Measurements from ENCODE around the gene CTAG2.
"Not testable (repeated sequence)": the region's sequence is repeated elsewhere in the genome, so short reads cannot be mapped to it uniquely, and the experiment has no call there.

Gene CTAG2

DNA sequence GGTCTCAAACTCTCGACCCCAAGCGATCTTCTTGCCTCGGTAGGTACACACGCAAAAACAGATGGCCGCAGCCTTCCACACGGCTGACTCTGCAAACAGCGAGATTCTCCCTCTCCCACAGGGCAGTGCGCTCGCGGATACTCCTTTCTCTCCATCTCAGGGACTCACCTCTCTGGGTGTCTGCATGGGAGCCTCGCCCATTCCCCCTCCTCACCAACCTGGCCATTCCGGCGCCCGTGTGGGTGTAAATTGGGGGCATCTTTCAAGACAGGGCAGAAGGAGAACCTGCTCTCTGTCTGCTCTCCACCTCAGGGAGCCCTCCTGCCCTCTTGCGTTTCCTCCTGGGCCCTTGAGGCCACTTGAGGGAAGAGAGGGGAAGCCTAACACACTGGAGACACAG lies 4.4 kb downstream of the CTAG2 start:
- DNase-seq (ENCODE audit: low read depth) = no peak

DNA sequence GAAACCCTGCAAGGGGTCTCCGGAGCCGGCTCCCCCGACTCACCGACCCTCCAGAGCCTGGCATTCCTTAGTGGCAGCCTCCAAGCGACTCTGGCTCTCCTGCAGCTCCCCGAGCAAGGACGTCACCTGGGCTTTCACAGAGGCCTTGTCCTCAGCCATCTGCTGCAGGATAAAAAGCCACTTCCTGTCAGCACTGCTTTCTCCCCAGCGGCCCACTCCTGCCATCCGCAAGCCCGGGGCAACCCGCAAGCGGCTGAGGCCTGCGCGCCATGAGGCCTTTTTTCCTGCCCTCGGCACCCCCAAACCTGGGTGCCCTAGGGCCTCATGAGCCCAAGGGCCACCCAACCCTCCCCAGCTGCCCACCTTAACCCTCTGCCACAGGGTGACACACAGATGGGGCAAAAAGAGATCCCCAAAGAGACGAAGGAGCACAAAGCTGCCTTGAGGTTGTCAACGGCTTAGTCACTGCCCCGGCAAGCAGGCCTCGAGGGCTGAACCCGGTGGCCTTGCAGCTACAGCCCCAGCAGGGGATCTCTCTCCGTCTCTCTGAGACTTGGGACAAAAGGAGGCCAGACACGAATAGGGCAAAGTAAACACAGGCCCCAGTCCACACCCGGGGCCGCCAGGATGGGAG lies 7.5 kb downstream of the CTAG2 start:
- not testable (repeated sequence) for DNase-seq (ENCODE audit: low read depth)

- DNase-seq (ENCODE audit: low read depth) = not testable (repeated sequence)
Observed at GRCh38 chrX:154643708-154644107, 9.7 kb downstream of the CTAG2 start.

DNA sequence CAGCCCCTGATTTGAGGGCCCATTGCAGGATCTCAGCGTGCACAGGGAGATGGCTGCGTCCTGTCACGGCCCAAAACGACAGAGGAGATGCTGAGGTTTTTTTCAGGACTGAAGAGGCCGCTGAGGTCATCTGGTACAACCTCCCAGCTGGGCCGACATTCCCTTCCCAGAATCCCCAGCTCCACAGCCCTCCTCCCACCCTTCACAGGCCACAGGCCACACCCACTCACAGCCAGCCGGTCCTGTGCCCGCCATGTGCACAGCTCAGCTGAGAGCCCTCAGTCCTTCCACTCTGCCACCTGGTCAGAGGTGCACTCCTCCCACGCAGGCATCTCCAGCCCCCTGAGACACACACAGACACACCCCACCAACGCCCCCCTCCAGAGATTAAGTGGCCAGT lies 11.6 kb downstream of the CTAG2 start:
- not testable (repeated sequence) for DNase-seq (ENCODE audit: low read depth)

- DNase-seq (ENCODE audit: low read depth) = not testable (repeated sequence)
Observed at GRCh38 chrX:154633661-154634060, 19.7 kb downstream of the CTAG2 start.

GRCh38 chrX:154630949-154631348 lies 22.4 kb downstream of the CTAG2 start:
- not testable (repeated sequence) for DNase-seq (ENCODE audit: low read depth)

DNA sequence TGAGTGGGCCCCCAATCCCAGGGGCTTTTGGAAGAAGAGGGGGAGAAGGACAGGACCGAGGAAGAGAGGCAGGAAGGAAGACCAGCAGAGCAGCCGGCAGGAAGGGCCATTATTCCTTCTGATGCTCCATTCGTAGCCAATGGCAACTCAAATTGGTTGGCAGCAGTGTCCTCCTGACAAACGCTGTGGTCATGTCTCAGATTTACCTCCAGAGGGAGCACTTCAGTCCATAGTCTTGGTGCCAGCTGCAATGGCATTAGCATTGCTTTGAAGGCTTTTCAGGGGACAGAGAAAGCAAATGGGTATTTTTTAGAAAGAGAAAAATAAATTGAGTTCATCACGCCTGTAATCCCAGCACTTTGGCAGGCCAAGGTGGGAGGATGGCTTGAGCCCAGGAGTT lies 24.4 kb downstream of the CTAG2 start:
- not testable (repeated sequence) for DNase-seq (ENCODE audit: low read depth)

GRCh38 chrX:154620767-154621414 lies 32.5 kb downstream of the CTAG2 start:
- DNase-seq (ENCODE audit: low read depth) = not testable (repeated sequence)

- not testable (repeated sequence) for DNase-seq (ENCODE audit: low read depth)
Observed at GRCh38 chrX:154619182-154619581, 34.2 kb downstream of the CTAG2 start, which contains the start of gene CTAG1B. CTAG1B (minus strand) TSS chrX:154619282; CDS start chrX:154619218, 64 bp downstream.

DNA sequence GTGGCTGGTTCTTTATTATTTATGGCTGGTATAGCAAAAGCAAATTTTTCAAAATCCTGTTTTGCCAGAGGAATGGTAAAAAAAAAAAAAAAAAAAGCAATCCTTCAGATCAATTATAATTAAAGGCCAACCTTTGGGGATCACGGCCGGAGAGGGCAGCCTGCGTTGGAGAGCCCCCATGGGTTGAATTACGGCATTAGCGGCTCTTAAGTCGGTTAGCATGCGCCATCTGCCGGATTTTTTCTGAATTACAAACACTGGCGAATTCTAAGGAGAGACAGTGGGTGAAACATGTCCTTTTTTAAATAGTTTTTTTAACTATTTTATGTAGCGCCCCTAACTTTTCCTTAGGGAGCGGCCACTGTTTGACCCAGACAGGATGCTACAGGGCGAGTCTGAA lies 39.8 kb downstream of the CTAG2 start:
- not testable (repeated sequence) for DNase-seq (ENCODE audit: low read depth)

DNA sequence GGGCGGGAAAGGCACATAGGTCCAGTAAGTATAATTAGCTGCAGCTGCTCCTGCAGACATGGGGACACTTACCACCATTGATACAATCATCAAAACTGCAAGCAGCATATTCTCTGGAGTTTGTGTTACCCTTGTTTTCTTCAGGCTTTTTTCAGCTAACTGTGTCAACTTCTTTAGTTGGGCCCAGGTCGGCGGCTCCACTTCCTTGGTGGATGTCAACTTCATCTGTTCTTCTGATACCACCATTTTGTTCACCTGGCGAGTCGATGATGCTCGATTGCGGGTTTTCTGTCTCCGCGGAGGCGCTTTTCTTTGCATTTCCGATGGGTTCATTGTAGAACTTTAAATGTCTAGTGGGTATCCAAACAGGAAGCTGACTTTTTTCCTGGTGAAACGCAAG lies 42.2 kb downstream of the CTAG2 start:
- not testable (repeated sequence) for DNase-seq (ENCODE audit: low read depth)

DNA sequence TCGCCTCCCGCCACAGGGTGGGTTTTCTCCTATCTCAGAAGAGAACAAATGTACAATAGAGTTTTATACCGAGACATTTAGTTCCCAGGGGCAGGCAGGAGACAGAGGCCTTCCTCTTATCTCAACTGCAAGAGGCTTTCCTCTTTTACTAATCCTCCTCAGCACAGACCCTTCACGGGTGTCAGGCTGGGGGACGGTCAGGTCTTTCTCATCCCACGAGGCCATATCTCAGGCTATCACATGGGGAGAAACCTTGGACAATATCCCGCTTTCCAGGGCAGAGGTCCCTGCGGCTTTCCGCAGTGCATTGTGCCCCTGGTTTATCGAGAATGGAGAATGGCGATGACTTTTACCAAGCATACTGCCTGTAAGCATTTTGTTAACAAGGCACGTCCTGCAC lies 44.6 kb downstream of the CTAG2 start:
- not testable (repeated sequence) for DNase-seq (ENCODE audit: low read depth)

DNA sequence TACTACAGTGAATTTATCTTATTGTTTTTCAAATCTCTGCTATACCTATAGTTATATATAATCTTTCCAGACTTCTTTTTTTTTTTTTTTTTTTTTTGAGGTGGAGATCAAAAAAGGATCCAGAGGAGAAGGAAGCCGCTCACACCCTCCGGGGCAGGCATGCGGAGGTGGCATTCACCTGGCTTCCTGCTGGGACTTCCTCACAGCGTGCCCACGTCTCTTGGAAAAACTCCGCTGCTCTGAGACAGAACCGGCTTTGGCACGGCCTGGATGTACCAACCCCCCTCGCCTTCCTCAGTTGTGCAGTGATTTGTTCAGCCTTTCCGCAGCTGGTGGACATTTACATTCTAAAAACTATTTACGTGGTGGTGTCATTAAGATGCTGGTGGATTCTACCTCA lies 45.4 kb downstream of the CTAG2 start:
- DNase-seq (ENCODE audit: low read depth) = not testable (repeated sequence)

GRCh38 chrX:154607370-154607769 lies 46.0 kb downstream of the CTAG2 start:
- no peak for DNase-seq (ENCODE audit: low read depth)

DNA sequence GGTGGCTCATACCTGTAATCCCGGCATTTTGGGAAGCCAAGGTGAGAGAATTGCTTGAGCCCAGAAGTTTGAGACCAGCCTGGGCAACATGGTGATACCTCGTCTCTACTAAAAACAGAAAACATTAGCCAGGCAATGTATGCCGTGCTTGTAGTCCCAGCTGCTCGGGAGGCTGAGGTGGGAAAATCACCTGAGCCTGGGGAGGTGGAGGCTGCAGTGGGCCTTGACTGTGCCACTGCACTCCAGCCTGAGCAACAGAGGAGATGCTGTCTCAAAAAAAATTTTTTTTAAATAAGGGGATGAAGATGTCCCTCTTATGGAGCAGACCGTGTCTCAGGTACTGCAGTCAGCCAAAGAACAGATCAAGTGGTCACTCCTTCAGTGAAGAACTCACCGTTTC lies 47.8 kb downstream of the CTAG2 start:
- DNase-seq (ENCODE audit: low read depth) = no peak

DNA sequence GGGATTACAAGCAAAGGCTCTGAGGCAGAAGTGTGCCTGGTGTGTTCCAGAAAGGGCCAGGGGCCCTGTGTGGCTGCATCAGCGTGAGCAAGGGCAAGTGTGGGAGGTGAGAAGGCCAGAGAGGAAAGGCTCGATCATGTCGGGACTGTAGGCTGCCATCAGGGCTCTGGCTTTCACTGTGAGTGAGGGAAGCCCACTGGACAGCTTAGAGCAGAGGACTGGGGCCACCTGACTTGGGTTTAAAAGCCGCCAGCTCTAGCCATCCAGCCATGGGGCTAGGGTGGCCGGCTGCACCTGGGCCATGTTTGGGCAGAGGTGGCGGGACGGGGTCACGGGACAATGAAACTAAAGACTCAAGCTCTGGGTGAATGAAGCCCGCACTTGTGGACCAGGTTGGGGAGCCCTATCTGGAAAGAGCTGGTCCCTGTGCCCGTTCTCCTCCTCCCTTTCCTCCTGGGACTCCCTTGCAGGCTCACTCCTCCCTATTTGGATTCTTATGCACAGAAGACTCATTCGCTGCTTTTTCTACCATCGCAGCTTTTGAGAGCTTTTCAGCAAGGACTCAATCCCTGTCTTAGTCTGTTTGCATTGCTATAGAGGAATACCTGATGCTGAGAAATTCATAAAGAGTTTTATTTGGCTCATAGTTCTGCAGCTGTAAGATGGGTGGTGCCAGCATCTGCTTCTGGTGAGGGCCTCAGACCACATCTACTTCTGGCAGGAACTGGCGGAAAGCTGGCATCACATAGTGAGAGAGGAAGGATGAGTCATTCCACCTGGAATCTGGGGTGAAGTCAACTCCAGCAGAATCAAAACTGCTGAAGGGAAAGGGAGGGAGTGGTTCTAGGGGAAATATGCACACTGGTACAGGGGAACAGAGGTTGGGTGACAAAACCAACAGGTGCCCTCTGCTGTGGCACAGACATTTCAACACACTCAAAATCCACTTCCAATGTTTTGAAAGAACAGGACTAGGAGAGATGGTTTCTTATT lies 49.6 kb downstream of the CTAG2 start:
- DNase-seq (ENCODE audit: low read depth) = no peak

DNA sequence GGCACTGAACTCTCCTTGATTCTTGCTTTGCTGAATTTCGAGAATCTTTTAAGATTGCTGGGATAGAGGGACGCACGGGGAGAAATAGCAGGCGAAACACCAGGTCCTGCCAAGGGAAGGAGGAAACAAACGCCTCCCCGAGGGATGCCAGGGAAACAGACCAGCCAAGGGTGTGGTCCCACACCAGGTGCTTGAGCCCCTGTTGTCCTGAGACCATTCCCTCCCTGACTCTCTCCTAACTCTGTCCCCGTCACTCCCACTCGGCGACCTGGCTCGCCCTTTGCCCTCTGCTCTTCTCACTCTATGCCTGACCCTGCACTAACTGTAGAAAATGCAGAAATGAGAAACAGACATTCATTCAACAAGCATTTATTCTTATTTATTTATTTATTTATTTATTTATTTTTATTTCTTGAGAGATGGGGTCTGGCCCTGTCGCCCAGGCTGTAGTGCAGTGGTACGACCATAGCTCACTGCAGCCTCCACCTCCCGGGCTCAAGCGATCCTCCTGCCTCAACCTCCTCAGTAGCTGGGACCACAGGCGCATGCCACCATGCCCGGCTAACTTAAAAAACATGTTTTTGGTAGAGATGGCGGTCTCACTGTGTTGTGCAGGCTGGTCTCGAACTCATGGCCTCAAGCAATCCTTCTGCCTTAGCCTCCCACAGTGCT lies 50.5 kb downstream of the CTAG2 start:
- DNase-seq (ENCODE audit: low read depth) = no peak

GRCh38 chrX:154602226-154602625 lies 51.2 kb downstream of the CTAG2 start:
- no peak for DNase-seq (ENCODE audit: low read depth)

All from HS-5 (cell line).